Measurements from ENCODE around the gene PIP5K1C. TPM values are rescaled to one million over a fixed set of nuclear protein-coding genes. Genes with fewer than 3 reads are reported as not detected.
"Not testable (repeated sequence)": the region's sequence is repeated elsewhere in the genome, so short reads cannot be mapped to it uniquely, and the experiment has no call there.

Gene PIP5K1C
- polyA plus RNA-seq, 1 donor: 23.0 TPM

DNA sequence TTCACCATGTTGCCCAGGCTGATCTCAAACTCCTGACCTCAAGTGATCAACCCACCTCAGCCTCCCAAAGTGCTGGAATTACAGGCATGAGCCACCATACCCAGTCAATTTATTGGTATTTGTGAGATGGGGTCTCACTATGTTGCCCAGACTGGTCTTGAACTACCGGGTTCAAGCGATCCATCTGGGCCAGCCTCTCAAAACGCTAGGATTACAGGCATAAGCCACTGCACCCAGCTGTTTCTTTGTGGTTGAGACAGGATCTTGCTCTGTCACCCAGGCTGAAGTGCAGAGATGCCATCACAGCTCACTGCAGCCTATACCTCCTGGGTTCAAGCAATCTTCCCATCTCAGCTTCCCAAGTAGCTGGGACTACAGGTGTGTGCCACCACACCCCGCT lies 118.5 kb downstream of the PIP5K1C start:
- H3K36me3 ChIP-seq (ENCODE audit: control insufficient read depth, insufficient read depth, low read length); H3K9me3 ChIP-seq (ENCODE audit: control insufficient read depth, low read depth, low read length); H3K4me3 ChIP-seq (ENCODE audit: low read length); H3K27ac ChIP-seq (ENCODE audit: low read length); H3K4me1 ChIP-seq (ENCODE audit: control insufficient read depth, insufficient read depth, low read length); DNase-seq: not testable (repeated sequence)
- H3K27me3 ChIP-seq (ENCODE audit: control insufficient read depth, insufficient read depth, low read length): peaks cover 32% of the 10 kb centered on the region
- no CpG with 5 or more reads among the region's 4 CpGs for WGBS (ENCODE audit: insufficient coverage, low lambda C conversion rate)

Other genes starting within 250 kb of the PIP5K1C start
- 625 TPM for gene SMIM24, start 219.9 kb downstream of the PIP5K1C start, polyA plus RNA-seq
- 1.6 TPM for gene SMIM44, start 217.0 kb downstream of the PIP5K1C start, polyA plus RNA-seq
- gene DOHH, start 199.8 kb downstream of the PIP5K1C start, polyA plus RNA-seq: 12.1 TPM
- gene FZR1, start 194.2 kb downstream of the PIP5K1C start, polyA plus RNA-seq: 42.5 TPM
- gene TEKTIP1, start 161.3 kb downstream of the PIP5K1C start, polyA plus RNA-seq: 3.2 TPM
- gene MFSD12, start 142.9 kb downstream of the PIP5K1C start, polyA plus RNA-seq: 33.7 TPM
- 59.6 TPM for gene HMG20B, start 127.5 kb downstream of the PIP5K1C start, polyA plus RNA-seq
- 1.6 TPM for gene GIPC3, start 115.0 kb downstream of the PIP5K1C start, polyA plus RNA-seq
- 1.3 TPM for gene TBXA2R, start 93.6 kb downstream of the PIP5K1C start, polyA plus RNA-seq
- 17.5 TPM for gene CACTIN, start 73.7 kb downstream of the PIP5K1C start, polyA plus RNA-seq
- 73.4 TPM for gene TJP3, start 7.9 kb upstream of the PIP5K1C start, polyA plus RNA-seq
- 21.1 TPM for gene APBA3, start 61.2 kb upstream of the PIP5K1C start, polyA plus RNA-seq
- 52.1 TPM for gene MRPL54, start 62.2 kb upstream of the PIP5K1C start, polyA plus RNA-seq
- gene RAX2, start 71.8 kb upstream of the PIP5K1C start, polyA plus RNA-seq: 0.01 TPM
- 4.9 TPM for gene MATK, start 85.9 kb upstream of the PIP5K1C start, polyA plus RNA-seq
- gene ZFR2, start 168.6 kb upstream of the PIP5K1C start, polyA plus RNA-seq: 1.8 TPM
- gene ATCAY, start 180.2 kb upstream of the PIP5K1C start, polyA plus RNA-seq: 5.4 TPM
- gene NMRK2, start 232.6 kb upstream of the PIP5K1C start, polyA plus RNA-seq: 0.43 TPM